Activated CD4-positive, alpha-beta T cell treated with anti-CD3 and anti-CD28 coated beads, Interleukin-2, Interleukin-4, amounts not matched to agents 100 ng/mL and 50 ng/mL, durations not matched to agents 16 hours and 8 hours (primary cell): ENCODE data around the gene PLXNA1.

Experiments used
- DNase-seq: peaks from one replicate; pipeline ENCODE4 v3.0.0-alpha.2; 2020; ENCODE audit warnings: low spot score

The PLXNA1 gene

GRCh38 chr3:127019449-127019848, 36.5 kb downstream of the PLXNA1 start:
- no peak for DNase-seq

- DNase-seq, result no peak
Measured at GRCh38 chr3:127020543-127020942, 37.6 kb downstream of the PLXNA1 start.

GRCh38 chr3:127022849-127023248, 39.9 kb downstream of the PLXNA1 start:
- no peak for DNase-seq

- no peak for DNase-seq
Measured at GRCh38 chr3:127025456-127025855, 42.5 kb downstream of the PLXNA1 start.

- no peak for DNase-seq
Measured at GRCh38 chr3:127026036-127026435, 43.1 kb downstream of the PLXNA1 start.

- no peak for DNase-seq
Measured at GRCh38 chr3:127026661-127027060, 43.7 kb downstream of the PLXNA1 start.

GRCh38 chr3:127027061-127027735, 44.3 kb downstream of the PLXNA1 start:
- no peak for DNase-seq

GRCh38 chr3:127027811-127028548, 45.1 kb downstream of the PLXNA1 start:
- DNase-seq, result no peak

GRCh38 chr3:127028781-127029657, 46.1 kb downstream of the PLXNA1 start:
- DNase-seq, result no peak

- no peak for DNase-seq
Measured at GRCh38 chr3:127029658-127030507, 47.0 kb downstream of the PLXNA1 start.

- DNase-seq, result no peak
Measured at GRCh38 chr3:127030508-127031412, 47.8 kb downstream of the PLXNA1 start.

GRCh38 chr3:127031413-127031810, 48.5 kb downstream of the PLXNA1 start:
- DNase-seq, result no peak

GRCh38 chr3:127031845-127032244, 48.9 kb downstream of the PLXNA1 start:
- no peak for DNase-seq

GRCh38 chr3:127032296-127032990, 49.5 kb downstream of the PLXNA1 start:
- no peak for DNase-seq
